ENCODE data around the gene ACTR6. TPM values are rescaled to one million over a fixed set of nuclear protein-coding genes. Genes with fewer than 3 reads are reported as not detected.
"Not testable (repeated sequence)": the region's sequence is repeated elsewhere in the genome, so short reads cannot be mapped to it uniquely, and the experiment has no call there.

The ACTR6 gene
- total RNA-seq, 1 donor from 2014 or later, result 23.9 TPM

GRCh38 chr12:100263131-100263530 lies 62.5 kb downstream of the ACTR6 start:
- Histone ChIP-seq H3K4me1 (ENCODE audit: insufficient read depth, low read length) (peaks cover 4% of the 10 kb centered on the region), H3K27ac (ENCODE audit: low read depth, low read length) (no peak overlapping the region), H3K4me2 (ENCODE audit: low read length) (no peak overlapping the region), H3K79me2 (ENCODE audit: insufficient read depth, low read length) (peaks cover 7% of the 10 kb centered on the region), H3K9ac (ENCODE audit: low read length) (no peak overlapping the region), H3K36me3 (ENCODE audit: insufficient read depth, low read length) (no peaks in the 10 kb centered on the region), H4K20me1 (ENCODE audit: insufficient read depth, low read length) (no peaks in the 10 kb centered on the region), H2AFZ (ENCODE audit: low read depth, low read length) (no peak overlapping the region), H3K4me3 (ENCODE audit: insufficient read depth, low read depth, low read length) (no peak overlapping the region), H3K9me3 (ENCODE audit: insufficient read depth, low read depth, low read length) (no peaks in the 10 kb centered on the region), H3K27me3 (ENCODE audit: insufficient read depth, low read length) (no peaks in the 10 kb centered on the region)
- H3K4me3 Mint-ChIP-seq (ENCODE audit: unreplicated experiment), result no peak overlapping the region
- no peaks in the 10 kb centered on the region for H3K36me3 Mint-ChIP-seq (ENCODE audit: low read depth, unreplicated experiment)
- peaks cover 2% of the 10 kb centered on the region for H3K4me1 Mint-ChIP-seq (ENCODE audit: low read depth, unreplicated experiment)
- H3K27me3 Mint-ChIP-seq (ENCODE audit: low read depth, unreplicated experiment), result no peaks in the 10 kb centered on the region
- DNase-seq (ENCODE audit: low read depth) (no peak), FAIRE-seq (no peak)
- no peaks in the 10 kb centered on the region for H3K9me3 Mint-ChIP-seq (ENCODE audit: unreplicated experiment)
- no peak overlapping the region for H3K27ac Mint-ChIP-seq (ENCODE audit: unreplicated experiment)
- TF ChIP-seq CTCF (IDR thresholded peaks at IDR 0.05; ENCODE audit: insufficient read depth, low read depth, low read length) (no peak), EZH2 (IDR thresholded peaks at IDR 0.05; ENCODE audit: insufficient read depth, low read length) (no peak)

- not testable (repeated sequence) for H3K4me1 Mint-ChIP-seq (ENCODE audit: low read depth, unreplicated experiment); H3K4me3 ChIP-seq (ENCODE audit: insufficient read depth, low read depth, low read length); H3K27me3 ChIP-seq (ENCODE audit: insufficient read depth, low read length); DNase-seq (ENCODE audit: low read depth); H3K9me3 ChIP-seq (ENCODE audit: insufficient read depth, low read depth, low read length); H2AFZ ChIP-seq (ENCODE audit: low read depth, low read length); H3K4me2 ChIP-seq (ENCODE audit: low read length); H3K27ac Mint-ChIP-seq (ENCODE audit: unreplicated experiment); H3K27ac ChIP-seq (ENCODE audit: low read depth, low read length); FAIRE-seq; H3K9ac ChIP-seq (ENCODE audit: low read length); H3K36me3 Mint-ChIP-seq (ENCODE audit: low read depth, unreplicated experiment); H3K27me3 Mint-ChIP-seq (ENCODE audit: low read depth, unreplicated experiment); H3K9me3 Mint-ChIP-seq (ENCODE audit: unreplicated experiment); H3K4me3 Mint-ChIP-seq (ENCODE audit: unreplicated experiment); H3K36me3 ChIP-seq (ENCODE audit: insufficient read depth, low read length)
- Histone ChIP-seq H3K4me1 (ENCODE audit: insufficient read depth, low read length) (peaks cover 12% of the 10 kb centered on the region), H3K79me2 (ENCODE audit: insufficient read depth, low read length) (peaks cover 27% of the 10 kb centered on the region), H4K20me1 (ENCODE audit: insufficient read depth, low read length) (peaks cover 13% of the 10 kb centered on the region)
Measured at GRCh38 chr12:100265107-100265506, 64.5 kb downstream of the ACTR6 start.

GRCh38 chr12:100265732-100266584 lies 65.3 kb downstream of the ACTR6 start:
- H3K27me3 ChIP-seq (ENCODE audit: insufficient read depth, low read length), result no peaks in the 10 kb centered on the region
- no peak for TF ChIP-seq CTCF (IDR thresholded peaks at IDR 0.05; ENCODE audit: insufficient read depth, low read depth, low read length)
- TF ChIP-seq EZH2 (IDR thresholded peaks at IDR 0.05; ENCODE audit: insufficient read depth, low read length), result no peak
- Mint-ChIP-seq H3K9me3 (ENCODE audit: unreplicated experiment) (no peaks in the 10 kb centered on the region), H3K4me1 (ENCODE audit: low read depth, unreplicated experiment) (peaks cover 5% of the 10 kb centered on the region), H3K27ac (ENCODE audit: unreplicated experiment) (no peak overlapping the region), H3K27me3 (ENCODE audit: low read depth, unreplicated experiment) (no peaks in the 10 kb centered on the region), H3K36me3 (ENCODE audit: low read depth, unreplicated experiment) (no peaks in the 10 kb centered on the region), H3K4me3 (ENCODE audit: unreplicated experiment) (peak overlapping the region; percentile 97)
- no peaks in the 10 kb centered on the region for H3K36me3 ChIP-seq (ENCODE audit: insufficient read depth, low read length)
- H3K4me2 ChIP-seq (ENCODE audit: low read length), result peak overlapping the region; percentile 85
- peaks cover 13% of the 10 kb centered on the region for H4K20me1 ChIP-seq (ENCODE audit: insufficient read depth, low read length)
- FAIRE-seq, result no peak
- peak overlapping the region; percentile 92 for H3K9ac ChIP-seq (ENCODE audit: low read length)
- H3K9me3 ChIP-seq (ENCODE audit: insufficient read depth, low read depth, low read length), result no peaks in the 10 kb centered on the region
- H3K79me2 ChIP-seq (ENCODE audit: insufficient read depth, low read length), result peaks cover 36% of the 10 kb centered on the region
- DNase-seq (ENCODE audit: low read depth), result no peak
- H3K27ac ChIP-seq (ENCODE audit: low read depth, low read length), result peak overlapping the region; percentile 64
- H3K4me1 ChIP-seq (ENCODE audit: insufficient read depth, low read length), result peaks cover 12% of the 10 kb centered on the region
- peak overlapping the region; percentile 94 for H2AFZ ChIP-seq (ENCODE audit: low read depth, low read length)
- peak overlapping the region; percentile 76 for H3K4me3 ChIP-seq (ENCODE audit: insufficient read depth, low read depth, low read length)
